ENCODE results near the gene FOLR3. TPM values are rescaled to one million over a fixed set of nuclear protein-coding genes. Genes with fewer than 3 reads are reported as not detected.

Gene FOLR3
- total RNA-seq, 1 donor from 2014 or later, result 1.8 TPM

DNA sequence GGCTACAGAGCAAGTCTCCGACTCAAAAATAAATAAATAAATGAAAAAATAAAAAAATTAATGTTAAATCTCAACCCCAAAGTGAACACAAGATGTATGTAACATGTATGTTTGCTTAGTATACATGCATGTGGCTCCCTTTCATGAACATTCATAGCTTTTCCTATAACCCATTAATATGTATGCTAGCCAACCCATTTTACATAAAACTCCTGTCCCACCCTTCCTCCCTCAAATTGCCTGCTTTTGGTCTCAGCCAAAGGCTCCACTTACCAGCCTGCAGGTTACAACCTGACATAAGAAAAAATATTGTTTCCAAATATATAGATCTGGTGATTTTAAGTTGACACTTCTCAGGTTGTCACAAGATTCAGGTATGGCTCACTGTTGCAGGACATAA lies 52.7 kb downstream of the FOLR3 start:
- ATAC-seq (ENCODE audit: poor library complexity), result no peak
- intact Hi-C loops (cut with DNase I), result no loop called here
- DNase-seq, result no peak

Other genes starting within 250 kb of the FOLR3 start
- gene XNDC1N, start 207.1 kb upstream of the FOLR3 start, total RNA-seq, result 2.7 TPM
- gene RNF121, start 206.7 kb upstream of the FOLR3 start, total RNA-seq, result 18.4 TPM
- gene IL18BP, start 136.8 kb upstream of the FOLR3 start, total RNA-seq, result 3.7 TPM
- 75.0 TPM for gene NUMA1, start 55.2 kb upstream of the FOLR3 start, total RNA-seq
- 6.4 TPM for gene LRRC51, start 54.9 kb upstream of the FOLR3 start, total RNA-seq
- 72.8 TPM for gene LAMTOR1, start 32.4 kb upstream of the FOLR3 start, total RNA-seq
- gene TOMT, start 29.8 kb upstream of the FOLR3 start, total RNA-seq, result not detected
- 43.5 TPM for gene ANAPC15, start 23.0 kb upstream of the FOLR3 start, total RNA-seq
- 0.94 TPM for gene FOLR1, start 56.4 kb downstream of the FOLR3 start, total RNA-seq
- gene FOLR2, start 81.1 kb downstream of the FOLR3 start, total RNA-seq, result 27.1 TPM
- 133 TPM for gene INPPL1, start 89.0 kb downstream of the FOLR3 start, total RNA-seq
- gene PHOX2A, start 108.5 kb downstream of the FOLR3 start, total RNA-seq, result not detected

Data from Right ventricle myocardium superior (tissue), 1 donor.